ENCODE data around the gene DSG1. TPM values are rescaled to one million over a fixed set of nuclear protein-coding genes. Genes with fewer than 3 reads are reported as not detected.

DSG1 gene
- total RNA-seq, 1 donor from 2014 or later: not detected

DNA sequence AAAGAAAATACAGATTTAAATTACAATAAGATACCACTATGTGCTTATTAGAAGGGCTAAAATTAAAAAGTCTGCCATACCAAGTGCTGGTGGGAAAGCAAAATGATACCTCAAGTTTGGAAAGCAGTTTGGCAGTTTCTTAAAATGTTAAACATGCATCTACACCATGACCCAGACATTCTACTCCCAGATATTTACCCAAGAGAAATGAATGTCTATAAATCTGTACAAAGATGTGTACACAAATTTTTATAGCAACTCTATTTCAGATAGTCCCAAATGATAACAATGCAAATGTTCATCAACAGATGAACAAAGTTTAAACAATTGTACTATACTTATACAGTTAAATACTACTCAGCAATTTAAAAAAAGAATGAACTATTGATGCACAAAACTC lies 51.5 kb downstream of the DSG1 start:
- no peaks in the 10 kb centered on the region for H3K4me1 ChIP-seq
- no peaks in the 10 kb centered on the region for H3K9me3 ChIP-seq
- intact Hi-C loops (cut with DNase I): no loop called here
- no peaks in the 10 kb centered on the region for H3K27me3 ChIP-seq (ENCODE audit: low read depth)
- H3K4me3 ChIP-seq: no peak overlapping the region
- no peaks in the 10 kb centered on the region for H3K36me3 ChIP-seq
- TF ChIP-seq, protein P1, sequence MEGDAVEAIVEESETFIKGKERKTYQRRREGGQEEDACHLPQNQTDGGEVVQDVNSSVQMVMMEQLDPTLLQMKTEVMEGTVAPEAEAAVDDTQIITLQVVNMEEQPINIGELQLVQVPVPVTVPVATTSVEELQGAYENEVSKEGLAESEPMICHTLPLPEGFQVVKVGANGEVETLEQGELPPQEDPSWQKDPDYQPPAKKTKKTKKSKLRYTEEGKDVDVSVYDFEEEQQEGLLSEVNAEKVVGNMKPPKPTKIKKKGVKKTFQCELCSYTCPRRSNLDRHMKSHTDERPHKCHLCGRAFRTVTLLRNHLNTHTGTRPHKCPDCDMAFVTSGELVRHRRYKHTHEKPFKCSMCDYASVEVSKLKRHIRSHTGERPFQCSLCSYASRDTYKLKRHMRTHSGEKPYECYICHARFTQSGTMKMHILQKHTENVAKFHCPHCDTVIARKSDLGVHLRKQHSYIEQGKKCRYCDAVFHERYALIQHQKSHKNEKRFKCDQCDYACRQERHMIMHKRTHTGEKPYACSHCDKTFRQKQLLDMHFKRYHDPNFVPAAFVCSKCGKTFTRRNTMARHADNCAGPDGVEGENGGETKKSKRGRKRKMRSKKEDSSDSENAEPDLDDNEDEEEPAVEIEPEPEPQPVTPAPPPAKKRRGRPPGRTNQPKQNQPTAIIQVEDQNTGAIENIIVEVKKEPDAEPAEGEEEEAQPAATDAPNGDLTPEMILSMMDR (IDR thresholded peaks at IDR 0.05): no peak
- no peak overlapping the region for H3K27ac ChIP-seq
- ATAC-seq (no peak), DNase-seq (no peak)

DNA sequence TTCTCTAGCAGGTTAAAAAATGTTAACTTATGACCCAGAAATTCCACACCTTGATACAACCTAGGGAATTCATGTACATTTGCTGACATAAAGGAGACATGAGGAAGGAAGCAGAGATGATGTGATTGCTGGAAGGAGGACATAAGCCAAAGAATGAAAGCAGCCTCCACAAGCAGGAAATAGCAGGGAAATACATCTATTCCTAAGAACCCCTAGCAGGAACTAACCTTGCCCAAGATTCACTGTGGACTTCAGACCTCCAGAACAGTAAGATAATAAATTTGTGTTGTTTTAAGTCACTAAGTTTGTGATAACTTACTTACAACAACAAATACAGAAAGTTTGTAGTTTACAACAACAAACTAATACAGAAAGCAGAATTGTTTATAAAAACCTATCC lies 54.0 kb downstream of the DSG1 start:
- Histone ChIP-seq H3K36me3 (no peaks in the 10 kb centered on the region), H3K9me3 (no peaks in the 10 kb centered on the region), H3K27ac (no peak overlapping the region), H3K4me3 (no peak overlapping the region), H3K4me1 (no peaks in the 10 kb centered on the region), H3K27me3 (ENCODE audit: low read depth) (no peaks in the 10 kb centered on the region)
- TF ChIP-seq, protein P1 (IDR thresholded peaks at IDR 0.05): no peak
- DNase-seq (no peak), ATAC-seq (no peak)
- intact Hi-C loops (cut with DNase I): no loop called here

DNA sequence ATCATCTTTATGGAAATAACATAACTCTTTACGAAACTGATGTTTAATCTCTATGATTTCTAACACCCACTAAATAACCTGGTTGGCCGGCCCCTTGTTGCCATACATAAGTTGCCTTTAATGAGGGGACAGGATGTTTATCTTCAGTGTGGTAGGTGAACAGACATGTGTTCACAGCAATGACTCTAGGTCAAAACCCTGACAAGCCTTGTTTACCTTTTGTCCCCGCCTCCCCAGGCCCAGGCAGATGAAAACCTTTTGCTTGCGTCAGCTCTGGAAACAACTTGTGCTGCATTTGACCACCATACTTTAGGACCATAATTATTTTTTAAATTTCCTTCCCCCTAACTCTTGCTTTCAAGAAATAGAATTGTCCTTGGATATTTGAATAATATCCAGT lies 55.7 kb downstream of the DSG1 start:
- Histone ChIP-seq H3K4me1 (no peaks in the 10 kb centered on the region), H3K4me3 (no peak overlapping the region), H3K27ac (no peak overlapping the region), H3K27me3 (ENCODE audit: low read depth) (no peaks in the 10 kb centered on the region), H3K36me3 (no peaks in the 10 kb centered on the region), H3K9me3 (no peaks in the 10 kb centered on the region)
- DNase-seq (no peak), ATAC-seq (no peak)
- intact Hi-C loops (cut with DNase I): no loop called here
- TF ChIP-seq, protein P1 (IDR thresholded peaks at IDR 0.05): no peak

DNA sequence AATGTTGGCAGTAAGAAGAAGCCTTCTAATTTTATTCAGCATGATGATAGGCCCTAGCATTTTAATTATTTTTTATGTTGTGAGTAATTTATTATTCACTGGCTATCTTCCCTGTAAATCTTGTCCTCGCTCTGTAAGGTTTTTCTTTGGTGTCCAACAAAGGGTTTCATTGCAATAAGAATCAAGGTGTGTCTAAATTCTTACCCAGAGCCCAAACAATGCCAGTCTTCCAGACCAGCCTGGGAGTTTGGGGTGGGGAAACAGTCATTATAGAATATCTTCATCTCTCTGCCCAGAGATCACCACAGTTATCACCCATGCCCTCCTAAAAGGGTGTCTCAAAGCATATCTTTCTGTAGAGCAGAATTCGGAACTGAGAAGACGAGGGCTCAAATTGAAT lies 58.5 kb downstream of the DSG1 start, which contains the start of gene DSG4:
DSG4 (plus strand) TSS at position 301 of the 400 bp plus-strand sequence. CDS start 135 bp downstream, outside the sequence.
- no peaks in the 10 kb centered on the region for H3K36me3 ChIP-seq

DNA sequence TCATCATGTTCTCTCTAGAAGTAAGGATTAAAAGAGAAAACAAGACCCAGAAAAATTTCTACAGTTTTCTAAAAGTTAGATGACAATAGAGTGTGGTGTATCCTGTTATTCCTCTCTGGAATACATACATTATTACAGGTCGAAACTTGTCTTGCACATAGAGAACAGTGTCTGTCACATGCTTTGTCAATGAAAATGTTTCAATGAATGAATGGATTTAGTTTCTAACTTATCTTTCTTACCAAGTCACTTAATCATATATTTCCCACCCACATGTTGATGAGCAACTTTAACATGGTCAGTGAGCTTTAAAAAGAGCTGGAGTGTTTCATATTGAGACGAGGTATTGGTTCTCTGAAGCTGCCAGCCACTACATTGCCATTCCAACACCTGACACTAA lies 63.0 kb downstream of the DSG1 start:
- intact Hi-C loops (cut with DNase I): no loop called here
- TF ChIP-seq, protein P1 (IDR thresholded peaks at IDR 0.05): no peak
- Histone ChIP-seq H3K4me1 (no peaks in the 10 kb centered on the region), H3K27me3 (ENCODE audit: low read depth) (no peaks in the 10 kb centered on the region), H3K27ac (no peak overlapping the region), H3K36me3 (no peaks in the 10 kb centered on the region), H3K9me3 (no peaks in the 10 kb centered on the region), H3K4me3 (no peak overlapping the region)
- ATAC-seq: no peak
- no peak for DNase-seq

More for the DNA sequence above, 58.5 kb downstream of the DSG1 start, which contains the start of gene DSG4:
- DNase-seq (no peak), ATAC-seq (no peak)
- H3K4me1 ChIP-seq: no peaks in the 10 kb centered on the region
- H3K4me3 ChIP-seq: no peak within 1 kb of the TSS
- intact Hi-C loops (cut with DNase I): no loop called here
- no peaks in the 10 kb centered on the region for H3K9me3 ChIP-seq
- H3K27me3 ChIP-seq (ENCODE audit: low read depth): no peaks in the 10 kb centered on the region
- TF ChIP-seq, protein P1 (IDR thresholded peaks at IDR 0.05): no peak
- no peak within 1 kb of the TSS for H3K27ac ChIP-seq

DNA sequence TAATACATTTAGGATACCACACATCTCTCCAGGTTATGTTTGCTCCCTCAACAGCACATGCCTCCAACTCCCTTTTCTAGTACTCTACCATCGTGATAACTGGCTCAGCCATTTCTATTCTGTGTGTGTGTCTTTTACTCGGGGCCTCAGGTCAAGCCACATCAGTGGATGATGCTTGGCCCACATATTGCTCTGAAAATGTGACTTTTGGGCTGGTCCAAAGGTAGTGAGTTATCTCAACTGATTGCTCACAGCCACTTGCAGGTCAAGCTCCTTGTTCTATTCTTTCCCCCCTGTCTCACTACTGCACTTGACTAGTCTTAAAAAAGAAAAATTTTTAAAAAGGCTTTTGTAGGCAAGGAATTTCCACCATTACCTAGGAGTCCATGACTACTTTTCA lies 64.1 kb downstream of the DSG1 start:
- H3K9me3 ChIP-seq: no peaks in the 10 kb centered on the region
- H3K4me3 ChIP-seq: no peak overlapping the region
- H3K27ac ChIP-seq: no peak overlapping the region
- H3K27me3 ChIP-seq (ENCODE audit: low read depth): no peaks in the 10 kb centered on the region
- DNase-seq (no peak), ATAC-seq (no peak)
- TF ChIP-seq, protein P1 (IDR thresholded peaks at IDR 0.05): no peak
- intact Hi-C loops (cut with DNase I): no loop called here
- no peaks in the 10 kb centered on the region for H3K36me3 ChIP-seq
- H3K4me1 ChIP-seq: no peaks in the 10 kb centered on the region

All from lower lobe of right lung (tissue), 2 donors.